Measurements from ENCODE around the gene GPC6.

Gene GPC6

GRCh38 chr13:93521307-93521706 is 294.7 kb downstream of the GPC6 start:
- Histone ChIP-seq H3K36me3 (ENCODE audit: control insufficient read depth, insufficient read depth, low read length) (no peaks in the 10 kb centered on the region), H3K4me3 (ENCODE audit: low read length) (no peak overlapping the region), H3K27ac (ENCODE audit: low read length) (no peak overlapping the region), H3K27me3 (ENCODE audit: control insufficient read depth, insufficient read depth, low read length) (no peaks in the 10 kb centered on the region), H3K4me1 (ENCODE audit: control insufficient read depth, insufficient read depth, low read length) (peaks cover 7% of the 10 kb centered on the region; the same call in 1 of the 2 replicates), H3K9me3 (ENCODE audit: control insufficient read depth, insufficient read depth, low read length) (no peaks in the 10 kb centered on the region)
- no CpG with 5 or more reads among the region's 2 CpGs for WGBS (ENCODE audit: insufficient coverage, insufficient read length)
- no peak for DNase-seq (ENCODE audit: low read depth, low spot score)

DNA sequence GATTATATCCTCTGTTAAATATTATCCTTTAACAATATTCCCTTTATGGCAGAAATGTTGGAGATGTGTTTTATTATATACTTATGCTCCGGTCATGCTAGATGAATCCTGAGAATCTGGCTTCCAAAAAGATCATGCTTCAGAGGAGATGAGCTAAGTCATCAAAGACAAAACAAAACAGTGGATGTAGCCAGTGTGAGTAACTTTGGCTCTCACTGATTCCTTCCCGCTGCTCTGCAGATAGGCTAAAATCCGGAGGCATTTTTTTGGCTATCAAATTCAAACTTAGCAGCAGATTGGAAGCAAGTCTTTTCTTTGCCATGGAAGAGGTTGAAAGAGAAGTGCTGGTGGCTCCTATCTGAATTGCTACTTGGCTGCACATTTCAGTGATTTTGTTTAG is 295.9 kb downstream of the GPC6 start:
- Histone ChIP-seq H3K4me1 (ENCODE audit: control insufficient read depth, insufficient read depth, low read length) (peaks cover 7% of the 10 kb centered on the region; the same call in 1 of the 2 replicates), H3K27me3 (ENCODE audit: control insufficient read depth, insufficient read depth, low read length) (no peaks in the 10 kb centered on the region), H3K27ac (ENCODE audit: low read length) (no peak overlapping the region), H3K9me3 (ENCODE audit: control insufficient read depth, insufficient read depth, low read length) (no peaks in the 10 kb centered on the region), H3K36me3 (ENCODE audit: control insufficient read depth, insufficient read depth, low read length) (no peaks in the 10 kb centered on the region), H3K4me3 (ENCODE audit: low read length) (no peak overlapping the region)
- no peak for DNase-seq (ENCODE audit: low read depth, low spot score)
- WGBS (ENCODE audit: insufficient coverage, insufficient read length), result no CpG with 5 or more reads among the region's 3 CpGs

DNA sequence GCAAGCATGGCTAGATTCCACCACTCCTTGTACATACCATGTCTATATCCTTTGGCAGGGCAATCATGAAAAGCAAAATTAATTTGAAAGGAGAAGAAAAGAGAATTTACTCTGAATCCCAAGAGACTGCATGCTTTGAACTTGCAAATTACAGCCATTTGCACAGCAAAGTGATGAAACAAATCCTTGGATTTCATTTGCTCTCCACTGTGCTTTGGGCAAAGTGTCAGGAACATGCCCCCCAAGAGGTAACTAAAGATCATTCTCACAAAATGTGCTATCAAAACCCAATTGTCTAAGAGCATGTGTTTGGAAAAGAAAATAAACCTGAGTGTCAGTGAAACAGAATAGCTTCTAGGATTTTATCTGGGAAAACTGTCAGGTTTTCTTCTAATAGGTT is 298.5 kb downstream of the GPC6 start:
- no peak for DNase-seq (ENCODE audit: low read depth, low spot score)
- Histone ChIP-seq H3K4me1 (ENCODE audit: control insufficient read depth, insufficient read depth, low read length) (peaks cover 7% of the 10 kb centered on the region; the same call in 1 of the 2 replicates), H3K4me3 (ENCODE audit: low read length) (no peak overlapping the region), H3K9me3 (ENCODE audit: control insufficient read depth, insufficient read depth, low read length) (no peaks in the 10 kb centered on the region), H3K27me3 (ENCODE audit: control insufficient read depth, insufficient read depth, low read length) (no peaks in the 10 kb centered on the region), H3K27ac (ENCODE audit: low read length) (no peak overlapping the region), H3K36me3 (ENCODE audit: control insufficient read depth, insufficient read depth, low read length) (no peaks in the 10 kb centered on the region)

DNA sequence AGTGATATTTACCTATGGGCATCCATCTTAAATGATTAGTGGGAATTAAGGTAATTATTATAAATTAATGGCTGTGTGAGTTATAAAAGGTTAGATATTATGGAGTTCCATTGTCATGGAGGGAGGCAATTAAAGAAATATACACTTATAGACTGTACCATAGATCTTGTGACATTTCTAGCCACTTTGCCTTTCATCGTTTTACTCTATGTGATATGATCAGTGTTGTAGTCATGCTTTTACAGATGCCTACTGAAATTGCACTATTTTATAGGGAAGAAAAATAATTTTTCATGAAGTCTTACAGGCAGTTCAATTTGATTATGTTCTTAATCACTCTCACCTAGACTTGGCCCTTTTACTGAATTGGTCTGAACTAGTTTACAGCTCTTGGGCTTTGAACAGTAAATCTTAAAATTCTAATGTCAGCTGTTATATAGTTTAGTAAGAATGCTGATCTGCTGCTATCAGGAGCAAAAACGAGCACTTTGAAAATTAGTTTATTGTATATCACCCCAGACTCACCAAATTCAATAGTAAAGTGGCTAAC is 301.2 kb downstream of the GPC6 start:
- no CpG with 5 or more reads among the region's 2 CpGs for WGBS (ENCODE audit: insufficient coverage, insufficient read length)
- no peak overlapping the region for H3K4me3 ChIP-seq (ENCODE audit: low read length)
- H3K36me3 ChIP-seq (ENCODE audit: control insufficient read depth, insufficient read depth, low read length), result no peaks in the 10 kb centered on the region
- H3K27ac ChIP-seq (ENCODE audit: low read length), result no peak overlapping the region
- H3K27me3 ChIP-seq (ENCODE audit: control insufficient read depth, insufficient read depth, low read length), result no peaks in the 10 kb centered on the region
- DNase-seq (ENCODE audit: low read depth, low spot score), result no peak
- no peaks in the 10 kb centered on the region for H3K9me3 ChIP-seq (ENCODE audit: control insufficient read depth, insufficient read depth, low read length)
- peaks cover 7% of the 10 kb centered on the region; the same call in 1 of the 2 replicates for H3K4me1 ChIP-seq (ENCODE audit: control insufficient read depth, insufficient read depth, low read length)

- H3K4me1 ChIP-seq (ENCODE audit: control insufficient read depth, insufficient read depth, low read length), result peaks cover 3% of the 10 kb centered on the region; the same call in 1 of the 2 replicates
- no peaks in the 10 kb centered on the region for H3K36me3 ChIP-seq (ENCODE audit: control insufficient read depth, insufficient read depth, low read length)
- H3K27ac ChIP-seq (ENCODE audit: low read length), result no peak overlapping the region
- no peak overlapping the region for H3K4me3 ChIP-seq (ENCODE audit: low read length)
- H3K27me3 ChIP-seq (ENCODE audit: control insufficient read depth, insufficient read depth, low read length), result no peaks in the 10 kb centered on the region
- WGBS (ENCODE audit: insufficient coverage, insufficient read length), result no CpG with 5 or more reads among the region's 2 CpGs
- H3K9me3 ChIP-seq (ENCODE audit: control insufficient read depth, insufficient read depth, low read length), result no peaks in the 10 kb centered on the region
- no peak for DNase-seq (ENCODE audit: low read depth, low spot score)
These were observed 303.4 kb downstream of the GPC6 start for GRCh38 chr13:93529961-93530360.

- no CpG with 5 or more reads among the region's 6 CpGs for WGBS (ENCODE audit: insufficient coverage, insufficient read length)
- Histone ChIP-seq H3K27me3 (ENCODE audit: control insufficient read depth, insufficient read depth, low read length) (no peaks in the 10 kb centered on the region), H3K9me3 (ENCODE audit: control insufficient read depth, insufficient read depth, low read length) (no peaks in the 10 kb centered on the region), H3K4me1 (ENCODE audit: control insufficient read depth, insufficient read depth, low read length) (no peaks in the 10 kb centered on the region), H3K4me3 (ENCODE audit: low read length) (no peak overlapping the region), H3K36me3 (ENCODE audit: control insufficient read depth, insufficient read depth, low read length) (no peaks in the 10 kb centered on the region), H3K27ac (ENCODE audit: low read length) (no peak overlapping the region)
- no peak for DNase-seq (ENCODE audit: low read depth, low spot score)
These were observed 307.6 kb downstream of the GPC6 start for GRCh38 chr13:93534181-93534700.

DNA sequence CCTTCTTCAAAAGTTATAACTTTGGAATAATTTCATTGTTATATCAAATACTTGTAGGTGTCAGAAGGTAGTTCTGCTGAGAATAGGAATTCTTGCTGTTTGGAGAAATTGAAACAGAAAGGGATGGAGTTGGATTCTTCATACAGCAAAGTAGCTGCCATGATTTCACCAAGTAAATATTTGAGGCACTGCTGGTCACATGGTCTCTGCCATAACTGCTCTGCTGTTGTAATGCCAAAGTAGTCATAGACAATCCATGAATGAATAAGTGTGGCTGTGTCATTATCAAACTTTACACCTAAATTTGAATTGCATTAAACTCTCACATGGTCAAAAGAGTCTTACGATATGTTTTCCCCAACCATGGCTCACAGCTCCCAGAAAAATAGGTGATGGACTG is 308.6 kb downstream of the GPC6 start:
- DNase-seq (ENCODE audit: low read depth, low spot score), result no peak
- Histone ChIP-seq H3K9me3 (ENCODE audit: control insufficient read depth, insufficient read depth, low read length) (no peaks in the 10 kb centered on the region), H3K27me3 (ENCODE audit: control insufficient read depth, insufficient read depth, low read length) (no peaks in the 10 kb centered on the region), H3K36me3 (ENCODE audit: control insufficient read depth, insufficient read depth, low read length) (no peaks in the 10 kb centered on the region), H3K27ac (ENCODE audit: low read length) (no peak overlapping the region), H3K4me1 (ENCODE audit: control insufficient read depth, insufficient read depth, low read length) (no peaks in the 10 kb centered on the region), H3K4me3 (ENCODE audit: low read length) (no peak overlapping the region)
- WGBS (ENCODE audit: insufficient coverage, insufficient read length), result no CpG with 5 or more reads among the region's 1 CpG

DNA sequence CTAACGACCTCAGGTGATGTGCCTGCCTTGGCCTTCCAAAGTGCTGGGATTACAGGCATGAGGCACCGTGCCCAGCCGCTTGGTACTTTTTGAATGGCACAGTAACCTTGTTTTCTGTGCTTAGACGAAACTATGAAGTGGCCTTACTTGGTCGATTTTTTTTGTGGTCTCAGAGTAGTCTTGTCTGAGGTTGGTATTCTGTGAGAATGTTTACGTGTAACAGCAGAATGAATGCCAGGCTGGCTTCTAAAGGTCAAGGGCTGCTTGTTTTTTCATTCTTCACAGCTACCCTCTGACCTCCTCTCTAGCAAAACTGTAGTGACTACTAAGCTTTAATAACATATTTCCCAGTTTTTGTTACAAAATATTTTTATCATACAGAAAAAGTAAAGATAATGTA is 313.3 kb downstream of the GPC6 start:
- DNase-seq (ENCODE audit: low read depth, low spot score), result no peak
- Histone ChIP-seq H3K27me3 (ENCODE audit: control insufficient read depth, insufficient read depth, low read length) (no peaks in the 10 kb centered on the region), H3K27ac (ENCODE audit: low read length) (no peak overlapping the region), H3K36me3 (ENCODE audit: control insufficient read depth, insufficient read depth, low read length) (no peaks in the 10 kb centered on the region), H3K4me1 (ENCODE audit: control insufficient read depth, insufficient read depth, low read length) (no peaks in the 10 kb centered on the region), H3K9me3 (ENCODE audit: control insufficient read depth, insufficient read depth, low read length) (no peaks in the 10 kb centered on the region), H3K4me3 (ENCODE audit: low read length) (no peak overlapping the region)
- no CpG with 5 or more reads among the region's 6 CpGs for WGBS (ENCODE audit: insufficient coverage, insufficient read length)

- no peak overlapping the region for H3K4me3 ChIP-seq (ENCODE audit: low read length)
- H3K9me3 ChIP-seq (ENCODE audit: control insufficient read depth, insufficient read depth, low read length), result no peaks in the 10 kb centered on the region
- H3K36me3 ChIP-seq (ENCODE audit: control insufficient read depth, insufficient read depth, low read length), result no peaks in the 10 kb centered on the region
- DNase-seq (ENCODE audit: low read depth, low spot score), result no peak
- H3K27me3 ChIP-seq (ENCODE audit: control insufficient read depth, insufficient read depth, low read length), result no peaks in the 10 kb centered on the region
- peaks cover 2% of the 10 kb centered on the region; the same call in 1 of the 2 replicates for H3K4me1 ChIP-seq (ENCODE audit: control insufficient read depth, insufficient read depth, low read length)
- H3K27ac ChIP-seq (ENCODE audit: low read length), result no peak overlapping the region
These were observed 321.3 kb downstream of the GPC6 start for GRCh38 chr13:93547886-93548285.

GRCh38 chr13:93549326-93550005 is 322.9 kb downstream of the GPC6 start:
- Histone ChIP-seq H3K4me3 (ENCODE audit: low read length) (no peak overlapping the region), H3K36me3 (ENCODE audit: control insufficient read depth, insufficient read depth, low read length) (no peaks in the 10 kb centered on the region), H3K9me3 (ENCODE audit: control insufficient read depth, insufficient read depth, low read length) (no peaks in the 10 kb centered on the region), H3K27ac (ENCODE audit: low read length) (no peak overlapping the region), H3K4me1 (ENCODE audit: control insufficient read depth, insufficient read depth, low read length) (peaks cover 2% of the 10 kb centered on the region; the same call in 1 of the 2 replicates), H3K27me3 (ENCODE audit: control insufficient read depth, insufficient read depth, low read length) (no peaks in the 10 kb centered on the region)
- no peak for DNase-seq (ENCODE audit: low read depth, low spot score)
- no CpG with 5 or more reads among the region's 4 CpGs for WGBS (ENCODE audit: insufficient coverage, insufficient read length)

GRCh38 chr13:93550236-93550635 is 323.6 kb downstream of the GPC6 start:
- Histone ChIP-seq H3K4me1 (ENCODE audit: control insufficient read depth, insufficient read depth, low read length) (peaks cover 2% of the 10 kb centered on the region; the same call in 1 of the 2 replicates), H3K9me3 (ENCODE audit: control insufficient read depth, insufficient read depth, low read length) (no peaks in the 10 kb centered on the region), H3K4me3 (ENCODE audit: low read length) (no peak overlapping the region), H3K27me3 (ENCODE audit: control insufficient read depth, insufficient read depth, low read length) (no peaks in the 10 kb centered on the region), H3K36me3 (ENCODE audit: control insufficient read depth, insufficient read depth, low read length) (no peaks in the 10 kb centered on the region), H3K27ac (ENCODE audit: low read length) (no peak overlapping the region)
- DNase-seq (ENCODE audit: low read depth, low spot score), result no peak

All from iPS DF 6.9 (cell line).